Thyroid gland (tissue), 4 donors: ENCODE measurements around the gene PRH2.

Source experiments
- POLR2A ChIP-seq, 2 donors: fragments of 450-650 bp; IDR thresholded peaks; one replicate each; pipeline ENCODE4 v1.6.1; 2017; ENCODE audit warnings: antibody characterized with exemption in 2 of 2, mild to moderate bottlenecking in 2 of 2, moderate library complexity in 1 of 2
- TF ChIP-seq, protein P1 (sequence below), 6 experiments: fragments of 200-600 bp in 3 of 6; fragments of 450-650 bp in 3 of 6; sonication (generic) in 3 of 6; IDR thresholded peaks; one replicate each; pipeline ENCODE4 v1.5.1; 2016 to 2019; ENCODE audit warnings: antibody characterized with exemption in 6 of 6, mild to moderate bottlenecking in 2 of 6, inconsistent platforms in 1 of 6, moderate library complexity in 1 of 6

- TF ChIP-seq POLR2A (IDR thresholded peaks at IDR 0.05), result no peak
- TF ChIP-seq, protein P1, sequence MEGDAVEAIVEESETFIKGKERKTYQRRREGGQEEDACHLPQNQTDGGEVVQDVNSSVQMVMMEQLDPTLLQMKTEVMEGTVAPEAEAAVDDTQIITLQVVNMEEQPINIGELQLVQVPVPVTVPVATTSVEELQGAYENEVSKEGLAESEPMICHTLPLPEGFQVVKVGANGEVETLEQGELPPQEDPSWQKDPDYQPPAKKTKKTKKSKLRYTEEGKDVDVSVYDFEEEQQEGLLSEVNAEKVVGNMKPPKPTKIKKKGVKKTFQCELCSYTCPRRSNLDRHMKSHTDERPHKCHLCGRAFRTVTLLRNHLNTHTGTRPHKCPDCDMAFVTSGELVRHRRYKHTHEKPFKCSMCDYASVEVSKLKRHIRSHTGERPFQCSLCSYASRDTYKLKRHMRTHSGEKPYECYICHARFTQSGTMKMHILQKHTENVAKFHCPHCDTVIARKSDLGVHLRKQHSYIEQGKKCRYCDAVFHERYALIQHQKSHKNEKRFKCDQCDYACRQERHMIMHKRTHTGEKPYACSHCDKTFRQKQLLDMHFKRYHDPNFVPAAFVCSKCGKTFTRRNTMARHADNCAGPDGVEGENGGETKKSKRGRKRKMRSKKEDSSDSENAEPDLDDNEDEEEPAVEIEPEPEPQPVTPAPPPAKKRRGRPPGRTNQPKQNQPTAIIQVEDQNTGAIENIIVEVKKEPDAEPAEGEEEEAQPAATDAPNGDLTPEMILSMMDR (IDR thresholded peaks at IDR 0.05), result no peak
Measured at GRCh38 chr12:10941369-10941768, 12.3 kb downstream of the PRH2 start.
